GM21528 (cell line): Measurements from ENCODE around the gene NOSTRIN.
A peak's percentile ranks its signal among the peaks of the same experiment; 100 is the strongest.
"Not testable (repeated sequence)": the region's sequence is repeated elsewhere in the genome, so short reads cannot be mapped to it uniquely, and the experiment has no call there.

ENCODE experiments used
- ATAC-seq: cut with Tn5 transposase; IDR thresholded peaks from one replicate; pipeline ENCODE4 v1.9.1; 2021; ENCODE audit warnings: mild to moderate bottlenecking, moderate library complexity; ENCODE audit not compliant: unreplicated experiment, low FRiP score

Gene NOSTRIN

GRCh38 chr2:168870824-168871223, 68.4 kb downstream of the NOSTRIN start:
- not testable (repeated sequence) for ATAC-seq

DNA sequence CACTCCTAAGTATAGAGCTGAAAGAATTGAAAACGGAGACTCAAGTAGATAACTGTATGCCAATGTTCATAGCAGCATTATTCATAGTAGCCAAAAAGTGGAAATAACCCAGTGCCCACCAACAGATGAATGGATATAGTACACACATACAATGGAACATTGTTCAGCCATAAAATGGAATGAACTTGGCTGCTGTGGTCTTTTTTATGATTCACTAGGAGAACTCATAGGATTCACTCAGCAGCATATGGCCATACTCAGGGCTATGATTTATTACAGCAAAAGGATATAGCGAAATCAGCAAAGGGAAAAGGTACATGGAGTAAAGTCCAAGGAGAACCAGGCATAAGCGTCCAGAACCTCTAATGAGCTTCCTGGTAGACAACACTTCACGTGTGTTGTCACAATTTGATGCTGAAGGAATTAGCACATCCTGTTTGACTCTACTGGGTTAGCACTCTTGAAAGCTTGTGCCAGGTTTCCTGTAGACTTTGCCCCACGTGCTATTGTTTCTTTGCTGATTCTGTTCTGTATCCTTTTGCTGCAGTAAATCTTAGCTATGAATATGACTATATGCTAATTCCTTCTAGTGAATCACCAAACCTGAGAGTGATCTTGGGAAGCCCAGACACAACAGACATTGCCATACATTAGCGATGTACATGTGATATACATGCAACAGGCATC, 72.1 kb downstream of the NOSTRIN start:
- ATAC-seq, result no peak

DNA sequence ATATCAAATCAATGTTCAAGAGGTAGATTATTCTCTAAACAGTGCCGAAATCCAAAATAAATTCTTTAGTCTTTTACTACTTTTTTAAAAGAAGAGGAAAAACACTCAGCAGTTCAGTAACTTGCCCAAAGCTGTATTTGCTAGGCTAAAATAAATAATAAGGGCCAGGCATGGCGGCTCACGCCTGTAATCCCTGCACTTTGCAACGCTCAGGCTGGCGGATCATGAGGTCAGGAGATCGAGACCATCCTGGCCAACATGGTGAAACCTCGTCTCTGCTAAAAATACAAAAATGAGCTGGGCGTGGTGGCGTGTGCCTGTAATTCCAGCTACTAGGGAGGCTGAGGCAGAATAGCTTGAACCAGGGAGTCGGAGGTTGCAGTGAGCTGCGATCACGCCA, 79.7 kb downstream of the NOSTRIN start:
- ATAC-seq, result not testable (repeated sequence)

DNA sequence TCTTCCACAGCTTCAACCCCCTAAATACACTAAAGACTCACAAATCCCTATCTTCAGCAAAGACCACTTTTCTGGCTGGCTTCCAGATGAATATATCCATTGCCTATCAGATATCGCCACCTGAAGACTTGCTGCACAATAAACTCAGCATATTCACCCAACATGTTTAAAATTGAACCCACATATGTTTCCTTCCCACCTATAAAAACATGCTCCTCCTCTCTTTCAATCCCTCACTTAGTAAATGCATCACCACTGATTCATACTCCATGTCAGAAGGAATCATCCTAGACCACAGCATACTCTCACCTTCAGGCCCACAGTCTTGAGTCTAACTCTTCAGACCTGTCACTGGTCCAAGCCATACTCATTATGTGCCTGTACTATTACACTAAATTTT, 82.5 kb downstream of the NOSTRIN start:
- ATAC-seq, result no peak

DNA sequence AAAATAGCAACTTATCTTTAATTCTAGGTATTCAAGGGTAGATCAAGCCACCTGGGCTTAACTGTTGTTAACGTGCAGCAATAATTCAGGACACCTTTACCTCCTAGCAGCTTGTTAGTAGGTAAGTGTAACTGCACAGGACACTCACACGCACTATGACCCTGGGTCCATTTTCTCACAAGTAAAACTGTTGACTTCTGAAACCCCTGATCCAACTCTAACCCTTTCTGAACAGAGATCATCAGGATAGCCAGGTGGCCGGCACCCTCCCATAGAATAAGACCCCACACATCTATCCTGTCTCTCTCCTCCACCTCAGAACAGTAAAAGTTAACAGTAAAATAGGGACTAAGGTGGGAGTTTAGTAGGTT, 87.2 kb downstream of the NOSTRIN start:
- no peak for ATAC-seq

GRCh38 chr2:168890006-168890782, 87.8 kb downstream of the NOSTRIN start, which contains the start of gene SPC25:
Gene SPC25 (minus strand): TSS chr2:168890430. CDS start chr2:168889519, 911 bp downstream.
- peak; percentile 99 for ATAC-seq

DNA sequence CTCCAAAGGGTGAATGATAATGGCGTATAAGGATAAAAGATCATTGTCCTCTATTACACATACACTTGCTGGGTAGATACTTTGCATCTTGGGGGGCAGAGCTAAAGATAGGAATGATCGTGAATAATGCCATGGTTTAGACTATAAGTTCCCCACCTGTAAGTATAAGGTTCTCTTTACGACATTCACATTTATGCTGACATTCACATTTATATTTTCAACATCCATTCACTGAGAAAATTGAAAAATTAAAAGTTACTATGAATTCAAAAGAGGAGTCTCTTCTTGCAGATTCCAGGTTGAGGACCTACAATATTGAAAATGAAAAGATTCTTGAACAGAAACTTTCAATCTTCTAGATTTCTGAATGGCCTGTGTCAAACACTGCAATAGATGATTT, 89.9 kb downstream of the NOSTRIN start:
- ATAC-seq, result no peak

GRCh38 chr2:168894101-168894500, 91.7 kb downstream of the NOSTRIN start:
- ATAC-seq, result no peak

- no peak for ATAC-seq
Observed at GRCh38 chr2:168894720-168895119, 92.3 kb downstream of the NOSTRIN start.

DNA sequence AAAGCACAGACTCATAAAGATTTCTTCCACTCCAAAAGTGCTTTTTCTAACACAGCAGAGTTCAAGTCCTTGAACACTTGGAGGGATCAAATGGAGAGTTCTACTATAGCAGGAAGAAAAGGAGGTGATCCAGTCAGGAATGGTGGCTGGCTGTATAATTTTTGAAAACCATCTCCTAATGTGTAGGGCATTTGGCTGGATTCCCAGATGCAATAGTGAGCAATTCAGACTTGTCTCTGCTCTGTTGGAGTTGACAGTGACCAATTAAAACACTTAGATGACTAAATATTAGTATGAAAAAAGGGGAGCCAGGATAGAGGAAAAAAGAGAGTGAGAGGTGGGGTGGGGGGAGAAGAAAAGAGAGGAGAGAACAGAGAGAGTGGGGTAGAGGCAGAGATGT, 93.3 kb downstream of the NOSTRIN start:
- no peak for ATAC-seq

DNA sequence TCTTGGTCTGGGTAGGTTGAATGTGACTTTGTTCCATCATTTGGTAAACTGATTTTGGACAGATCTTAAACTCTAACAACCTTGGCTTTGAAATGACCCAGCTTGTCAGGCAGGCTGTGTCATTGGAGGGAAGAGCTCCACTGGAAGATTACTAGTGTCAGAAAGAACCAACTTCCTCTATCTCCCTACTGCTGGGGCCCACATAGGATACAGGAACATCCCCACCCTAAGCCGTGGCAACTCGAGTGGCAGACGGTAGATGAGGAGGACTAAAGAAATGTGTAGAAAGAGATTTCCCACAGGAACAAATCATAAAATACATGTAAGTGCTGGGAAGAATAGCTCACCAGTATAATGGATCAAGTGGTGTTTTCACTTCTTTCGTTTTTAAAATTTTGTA, 94.3 kb downstream of the NOSTRIN start:
- ATAC-seq, result no peak

DNA sequence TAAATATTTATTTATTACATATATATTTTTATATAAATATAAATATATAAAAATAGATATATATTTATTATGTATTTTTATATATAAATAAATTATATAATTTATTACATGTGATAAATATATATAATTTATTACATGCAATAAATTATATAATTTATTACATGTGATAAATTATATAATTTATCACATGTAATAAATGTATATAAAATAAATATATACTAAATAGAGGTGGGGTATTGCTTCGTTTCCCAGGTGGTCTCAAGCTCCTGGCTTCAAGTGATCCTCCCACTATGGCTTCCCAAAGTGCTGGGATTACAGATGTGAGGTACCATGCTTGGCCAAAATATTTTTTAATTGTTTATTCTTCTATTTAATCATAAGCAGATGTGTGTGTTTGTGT, 95.0 kb downstream of the NOSTRIN start:
- no peak for ATAC-seq

DNA sequence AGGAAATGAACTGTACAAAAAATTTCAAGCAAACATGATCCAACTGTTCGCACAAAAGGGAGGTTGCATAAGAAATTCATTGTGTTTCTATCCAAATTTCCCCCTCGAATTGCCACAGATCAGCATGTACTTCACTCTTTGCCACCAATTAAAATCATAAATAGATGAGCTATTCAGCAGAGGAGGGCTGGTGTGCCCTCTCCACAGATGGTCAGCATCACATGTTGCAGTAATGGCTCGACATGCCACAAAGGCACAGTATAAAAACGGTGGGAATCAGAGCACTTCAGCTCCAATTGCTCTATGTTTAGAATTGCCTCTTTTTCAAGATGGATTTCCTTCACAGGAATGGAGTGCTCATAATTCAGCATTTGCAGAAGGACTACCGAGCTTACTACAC, 98.6 kb downstream of the NOSTRIN start, which contains the start of gene G6PC2:
TSS of gene G6PC2 (plus strand) at position 289 of the 400 bp plus-strand sequence. CDS start at position 330, 41 bp downstream.
- ATAC-seq, result no peak

DNA sequence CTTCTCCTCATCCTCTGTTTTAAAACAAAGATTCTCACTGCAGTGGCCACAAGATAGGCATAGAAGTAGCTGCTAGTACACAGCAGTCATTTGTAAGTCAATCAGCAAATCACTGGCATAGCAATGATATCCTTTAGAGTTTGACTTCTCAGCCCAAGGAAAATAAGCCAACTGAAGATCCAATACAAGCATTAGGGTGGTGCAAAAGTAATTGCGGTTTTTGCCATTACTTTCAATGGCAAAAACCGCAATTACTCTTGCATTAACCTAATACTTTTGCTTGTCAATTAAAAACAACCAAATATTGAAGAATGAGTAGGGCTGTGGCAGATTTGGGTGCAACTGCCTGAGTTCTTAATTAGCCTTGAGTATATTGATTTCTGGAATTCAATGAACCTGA, 101.5 kb downstream of the NOSTRIN start:
- no peak for ATAC-seq

DNA sequence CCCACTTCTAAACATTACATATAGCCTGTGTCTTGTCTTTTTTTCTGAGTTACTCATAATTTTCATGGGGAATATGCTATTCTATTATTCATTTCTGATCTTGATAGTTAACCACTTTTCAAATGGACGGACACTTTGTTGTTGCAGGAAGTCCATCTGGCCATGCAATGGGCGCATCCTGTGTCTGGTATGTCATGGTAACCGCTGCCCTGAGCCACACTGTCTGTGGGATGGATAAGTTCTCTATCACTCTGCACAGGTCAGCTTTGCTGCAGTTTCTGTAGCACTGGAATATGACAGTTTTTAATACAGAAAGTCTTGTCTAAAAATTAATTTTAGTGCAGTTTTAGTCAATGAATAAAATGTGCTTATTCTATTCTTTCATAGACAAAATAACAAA, 101.9 kb downstream of the NOSTRIN start:
- no peak for ATAC-seq

- ATAC-seq, result no peak
Observed at GRCh38 chr2:168907940-168908662, 105.7 kb downstream of the NOSTRIN start.

GRCh38 chr2:168910330-168910729, 107.9 kb downstream of the NOSTRIN start:
- ATAC-seq, result no peak

DNA sequence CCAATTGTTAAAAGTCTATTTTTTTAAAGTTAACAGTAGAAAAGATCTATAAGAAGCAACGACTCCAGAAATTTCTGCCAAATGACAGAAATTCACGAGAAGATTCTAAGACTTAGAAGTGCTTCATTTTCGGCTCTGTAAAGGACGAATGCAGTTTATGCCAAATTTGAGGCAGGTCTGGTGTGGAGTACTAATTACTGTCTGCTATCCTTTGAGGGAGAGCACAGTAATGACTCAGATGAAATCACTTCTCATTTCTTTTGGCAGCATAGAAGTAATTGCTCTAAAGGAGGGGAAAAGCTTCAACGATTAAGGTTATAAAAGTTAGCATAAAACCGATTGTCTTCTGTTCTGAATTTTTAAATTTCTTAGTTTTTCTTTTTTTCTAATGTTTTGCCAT, 110.0 kb downstream of the NOSTRIN start:
- ATAC-seq, result no peak

DNA sequence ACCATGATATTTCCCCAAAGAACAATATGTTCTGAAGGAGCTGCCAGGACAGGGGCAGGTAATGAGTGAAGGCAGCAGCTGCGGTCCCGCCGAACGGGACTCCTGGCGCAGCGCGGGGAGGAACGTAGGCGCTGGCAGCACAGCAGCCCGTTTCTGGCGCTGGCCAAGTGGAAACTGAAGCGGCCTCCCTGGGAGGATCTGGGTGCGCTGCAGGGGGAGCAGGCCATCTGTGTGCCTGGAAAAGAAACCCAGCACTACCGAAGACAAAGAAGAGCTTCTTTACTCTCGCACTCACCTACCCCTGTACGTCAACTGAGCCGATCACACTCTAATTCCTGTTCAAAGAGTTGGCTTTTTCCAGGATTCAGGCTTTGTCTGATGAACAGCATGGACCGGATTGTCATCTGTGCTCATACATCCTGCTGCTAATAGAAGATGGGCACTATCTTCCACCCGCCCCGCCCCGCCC, 110.5 kb downstream of the NOSTRIN start:
- ATAC-seq, result no peak

DNA sequence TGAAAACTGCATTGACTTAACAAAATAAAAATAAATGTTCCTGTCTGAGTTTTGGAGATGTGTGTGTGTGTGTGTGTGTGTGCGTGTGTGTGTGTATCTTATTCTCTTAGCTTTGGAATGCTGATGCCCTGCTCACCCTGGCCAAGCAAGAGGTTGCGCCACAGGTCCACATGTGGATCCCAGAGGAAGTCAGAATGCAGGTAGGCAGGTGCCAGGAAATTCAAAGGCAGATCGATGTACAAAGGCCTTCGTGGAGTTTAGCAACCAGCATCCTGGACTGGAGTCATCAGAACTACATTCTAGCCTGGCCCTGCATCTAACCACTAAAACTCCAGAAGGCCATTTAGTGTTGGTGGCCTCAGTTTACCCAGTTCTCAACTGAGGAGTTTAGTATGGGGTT, 111.1 kb downstream of the NOSTRIN start:
- ATAC-seq, result no peak
